NCI-H524 (cell line): Measurements from ENCODE around the gene HJV.
A peak's percentile ranks its signal among the peaks of the same experiment; 100 is the strongest.

ENCODE experiments used
- DNase-seq, 2 experiments: peaks; one replicate each; lab custom pipeline; 2025; lab: John Stamatoyannopoulos, UW

The HJV gene

GRCh38 chr1:146022403-146023127, 1.0 kb upstream of the HJV start:
- DNase-seq, result no peak

- DNase-seq, result no peak
Measured at GRCh38 chr1:146021050-146021445, 487 bp downstream of the HJV start.

- DNase-seq, result no peak
Measured at GRCh38 chr1:146020058-146021049, 1.2 kb downstream of the HJV start.

GRCh38 chr1:146019231-146020057, 2.1 kb downstream of the HJV start:
- no peak for DNase-seq

GRCh38 chr1:146016891-146017290, 4.6 kb downstream of the HJV start:
- no peak for DNase-seq

- DNase-seq, result no peak
Measured at GRCh38 chr1:146013559-146013922, 8.0 kb downstream of the HJV start.

- DNase-seq, result peak; percentile 11 to 57
Measured at GRCh38 chr1:146012703-146013558, 8.6 kb downstream of the HJV start.

- no peak for DNase-seq
Measured at GRCh38 chr1:146010126-146010738, 11.3 kb downstream of the HJV start.

- no peak for DNase-seq
Measured at GRCh38 chr1:146007489-146008133, 13.9 kb downstream of the HJV start.

GRCh38 chr1:146001709-146002108, 19.8 kb downstream of the HJV start:
- DNase-seq, result no peak

- DNase-seq, result no peak
Measured at GRCh38 chr1:145999321-146000024, 22.1 kb downstream of the HJV start.

- DNase-seq, result peak in 1 of 2 experiments; percentile 48
Measured at GRCh38 chr1:145997718-145998023, 23.9 kb downstream of the HJV start.

GRCh38 chr1:145997016-145997717, 24.4 kb downstream of the HJV start:
- peak in 1 of 2 experiments; percentile 44 for DNase-seq

- DNase-seq, result peak; percentile 96 to 98
Measured at GRCh38 chr1:145996433-145997015, 25.0 kb downstream of the HJV start, which contains the start of gene TXNIP. TSS of gene TXNIP (minus strand) at chr1:145996579. CDS start at chr1:145996266, 313 bp downstream.

GRCh38 chr1:145995964-145996432, 25.5 kb downstream of the HJV start:
- DNase-seq, result peak in 1 of 2 experiments; percentile 16

- no peak for DNase-seq
Measured at GRCh38 chr1:145995148-145995881, 26.2 kb downstream of the HJV start.

GRCh38 chr1:145994391-145995120, 27.0 kb downstream of the HJV start:
- no peak for DNase-seq
